Esophagus muscularis mucosa (tissue), 4 donors: Measurements from ENCODE around the gene ZMYM4. TPM values are rescaled to one million over a fixed set of nuclear protein-coding genes. Genes with fewer than 3 reads are reported as not detected.

Experiments
- DNase-seq: peaks from one replicate; pipeline ENCODE4 v3.0.0-alpha.2; 2017; ENCODE audit errors: extremely low spot score
- H3K27ac ChIP-seq, 4 donors: fragments of 200-600 bp; sonication (generic); replicated peaks in 1 of 4; 1 replicate in 3 of 4; 2 replicates in 1 of 4; pipeline ENCODE4 v1.5.1; 2016 to 2019; ENCODE audit warnings: mild to moderate bottlenecking in 1 of 4
- H3K27me3 ChIP-seq, 4 donors: fragments of 200-600 bp; sonication (generic); one replicate each; pipeline versions ENCODE4 v1.5.1 to v1.6.0; 2016 to 2019
- H3K36me3 ChIP-seq, 4 donors: fragments of 200-600 bp; sonication (generic); one replicate each; pipeline ENCODE4 v1.5.1; 2016 to 2019
- H3K4me1 ChIP-seq, 4 donors: fragments of 200-600 bp; sonication (generic); one replicate each; pipeline ENCODE4 v1.5.1; 2016 to 2019
- H3K4me3 ChIP-seq, 4 donors: fragments of 200-600 bp; sonication (generic); 1 replicate in 2 of 4; 2 replicates in 2 of 4; pipeline ENCODE4 v1.5.1; 2016 to 2019; ENCODE audit warnings: mild to moderate bottlenecking in 4 of 4, moderate library complexity in 1 of 4
- H3K9me3 ChIP-seq, 4 donors: fragments of 200-600 bp; sonication (generic); 1 replicate in 3 of 4; 2 replicates in 1 of 4; pipeline ENCODE4 v1.5.1; 2016 to 2019
- CTCF ChIP-seq, 3 experiments: fragments of 200-600 bp in 2 of 3; fragments of 450-650 bp in 1 of 3; sonication (generic) in 2 of 3; IDR thresholded peaks; one replicate each; pipeline ENCODE4 v1.5.1; 2017 to 2019; ENCODE audit warnings: antibody characterized with exemption in 3 of 3, mild to moderate bottlenecking in 2 of 3, moderate library complexity in 1 of 3
- EP300 ChIP-seq: sonication (generic); formaldehyde crosslinking; IDR thresholded peaks from one replicate; pipeline ENCODE4 v1.6.1; 2017; ENCODE audit warnings: antibody characterized with exemption
- POLR2A ChIP-seq: fragments of 450-650 bp; IDR thresholded peaks from one replicate; pipeline ENCODE4 v1.6.1; 2017; ENCODE audit warnings: antibody characterized with exemption, moderate library complexity, mild to moderate bottlenecking, low read depth
- POLR2AphosphoS5 ChIP-seq, 2 donors: sonication (generic); formaldehyde crosslinking; IDR thresholded peaks; one replicate each; pipeline ENCODE4 v1.6.1; 2017; ENCODE audit warnings: antibody characterized with exemption in 2 of 2
- WGBS: methylation state at CpG from one replicate; pipeline ENCODE4 v1.1.5; 2018; 5-methylcytosine and 5-hydroxymethylcytosine counted together
- intact Hi-C: fragments of 100-400 bp; cut with DNase I; formaldehyde crosslinking; loops from one replicate; pipeline ENCODE4 v1.15.1; 2023
- small RNA-seq, 3 donors: library from RNA; depleted of rRNA; stranded (forward); fragments of <200 nt; gene quantifications; one replicate each; pipeline ENCODE3, GENCODE V24; 2016
- total RNA-seq, 4 donors: library from RNA; depleted of rRNA; stranded (reverse); fragments of >200 nt; gene quantifications; one replicate each; pipeline versions ENCODE4 v1.1.0 to v1.2.1, GENCODE V29; 2016

ZMYM4 gene
- total RNA-seq, 4 donors from 2014 or later = 24.6 to 32.0 (median 27.3) TPM

- H3K27me3 ChIP-seq = no peaks in the 10 kb centered on the region
- H3K4me1 ChIP-seq = no peaks in the 10 kb centered on the region
- H3K36me3 ChIP-seq = peaks cover 0 to 72% (median 41%) of the 10 kb centered on the region in 4 donors
- TF ChIP-seq CTCF (IDR thresholded peaks at IDR 0.05) = no peak
- TF ChIP-seq EP300 = no peak
- TF ChIP-seq POLR2A = no peak
- no peak for TF ChIP-seq POLR2AphosphoS5 (IDR thresholded peaks at IDR 0.05)
- DNase-seq = no peak
- no peak overlapping the region for H3K27ac ChIP-seq
- intact Hi-C loops = no loop called here
- 91% methylated on average over 4 of the region's 4 CpGs for WGBS
- H3K9me3 ChIP-seq = no peaks in the 10 kb centered on the region
- H3K4me3 ChIP-seq = no peak overlapping the region
Measured at GRCh38 chr1:35470977-35471613, 202.6 kb downstream of the ZMYM4 start.

Small RNA genes lying within 50 kb of the gene (small RNA-seq; reads per million reads assigned to genes)
- 0 reads per million in 3 donors for gene RF00091

Other genes starting within 250 kb of the ZMYM4 start
- gene ZMYM6, start 236.8 kb upstream of the ZMYM4 start, total RNA-seq = 10 to 100 TPM in 3 of 4 donors, 1 to 10 TPM in 1; 9.5 to 17.0 (median 14.3) TPM
- gene ZMYM1, start 189.3 kb upstream of the ZMYM4 start, total RNA-seq = 10 to 100 TPM in 3 of 4 donors, 1 to 10 TPM in 1; 7.3 to 19.1 (median 14.5) TPM
- gene SFPQ, start 75.6 kb upstream of the ZMYM4 start, total RNA-seq = 100 to 1,000 TPM in 2 of 4 donors, 10 to 100 TPM in 2; 81.1 to 160 (median 127) TPM